Fibroblast of skin of scalp (primary cell): ENCODE measurements around the gene VWA1.
"Not testable (repeated sequence)": the region's sequence is repeated elsewhere in the genome, so short reads cannot be mapped to it uniquely, and the experiment has no call there.

Source experiments
- DNase-seq: peaks from one replicate; pipeline ENCODE4 v3.0.0-alpha.2; 2013

The VWA1 gene

GRCh38 chr1:1425426-1425752 is 10.1 kb upstream of the VWA1 start:
- no peak for DNase-seq

GRCh38 chr1:1425753-1426495 is 9.6 kb upstream of the VWA1 start:
- DNase-seq, result no peak

- no peak for DNase-seq
Measured at GRCh38 chr1:1426496-1427105, 8.9 kb upstream of the VWA1 start.

- peak; percentile 12 for DNase-seq
Measured at GRCh38 chr1:1427106-1427819, 8.2 kb upstream of the VWA1 start.

- no peak for DNase-seq
Measured at GRCh38 chr1:1427820-1428148, 7.7 kb upstream of the VWA1 start.

- no peak for DNase-seq
Measured at GRCh38 chr1:1428174-1428573, 7.3 kb upstream of the VWA1 start.

GRCh38 chr1:1428967-1429366 is 6.5 kb upstream of the VWA1 start:
- DNase-seq, result not testable (repeated sequence)

- peak; percentile 16 for DNase-seq
Measured at GRCh38 chr1:1429671-1430073, 5.8 kb upstream of the VWA1 start.

GRCh38 chr1:1430114-1430982 is 5.1 kb upstream of the VWA1 start:
- DNase-seq, result peak; percentile 60

- DNase-seq, result no peak
Measured at GRCh38 chr1:1430992-1431844, 4.3 kb upstream of the VWA1 start.

- peak; percentile 22 for DNase-seq
Measured at GRCh38 chr1:1431845-1432273, 3.6 kb upstream of the VWA1 start.

- DNase-seq, result no peak
Measured at GRCh38 chr1:1432274-1432950, 3.1 kb upstream of the VWA1 start.

GRCh38 chr1:1432951-1433803 is 2.3 kb upstream of the VWA1 start:
- no peak for DNase-seq

- peak; percentile 63 for DNase-seq
Measured at GRCh38 chr1:1433804-1434130, 1.7 kb upstream of the VWA1 start.

GRCh38 chr1:1434131-1434823 is 1.2 kb upstream of the VWA1 start:
- peak; percentile 46 for DNase-seq

- no peak for DNase-seq
Measured at GRCh38 chr1:1434824-1435105, 725 bp upstream of the VWA1 start.

- DNase-seq, result no peak
Measured at GRCh38 chr1:1435911-1436629, 580 bp downstream of the VWA1 start.

GRCh38 chr1:1436630-1437032 is 1.1 kb downstream of the VWA1 start:
- no peak for DNase-seq
